HEK293 (cell line): ENCODE measurements around the gene APBB2.

Source experiments
- CTCF ChIA-PET: fragments of 350-600 bp; formaldehyde crosslinking; extraction: SDS; loops from one replicate; lab custom pipeline; 2021; ENCODE audit warnings: antibody characterized with exemption; lab: Yijun Ruan, JAX
- POLR2A ChIA-PET: fragments of 300-600 bp; formaldehyde crosslinking; extraction: SDS; loops from one replicate; lab custom pipeline; 2020; ENCODE audit warnings: antibody characterized with exemption, inconsistent platforms; lab: Yijun Ruan, JAX
- H3K27ac ChIP-seq: fragments of 200-500 bp; sonication (Bioruptor generic); 2 replicates; pipeline ENCODE4 v1.5.1; 2014; ENCODE audit warnings: low read depth, low read length, control low read depth, inconsistent platforms; ENCODE audit errors: extremely low read depth
- H3K36me3 ChIP-seq, 2 experiments: fragments of 200-500 bp in 1 of 2; sonication (Bioruptor generic) in 1 of 2; 1 replicate in 1 of 2; 2 replicates in 1 of 2; pipeline ENCODE4 v1.5.1; 2014 to 2017; ENCODE audit warnings: inconsistent platforms in 2 of 2, low read length in 2 of 2; ENCODE audit not compliant: control insufficient read depth in 2 of 2, insufficient read depth in 1 of 2
- H3K4me1 ChIP-seq: fragments of 200-500 bp; sonication (Bioruptor generic); 2 replicates; pipeline ENCODE4 v1.5.1; 2014; ENCODE audit warnings: mild to moderate bottlenecking, low read length, inconsistent platforms; ENCODE audit not compliant: control insufficient read depth, insufficient read depth
- H3K4me3 ChIP-seq: 2 replicates; pipeline ENCODE4 v1.5.1; 2011; ENCODE audit warnings: low read depth, mild to moderate bottlenecking, control low read depth, low read length, moderate library complexity
- H3K9me3 ChIP-seq: fragments of 200-500 bp; sonication (Bioruptor generic); 2 replicates; pipeline ENCODE4 v1.5.1; 2014; ENCODE audit warnings: low read depth, low read length, inconsistent platforms; ENCODE audit not compliant: control insufficient read depth, insufficient read depth
- HOXC10 ChIP-seq: sonication (generic); formaldehyde crosslinking; IDR thresholded peaks from 2 replicates; pipeline ENCODE4 v1.8.1; 2023; ENCODE audit warnings: mild to moderate bottlenecking, missing genetic modification reagents
- SP7 ChIP-seq: fragments of 450-650 bp; formaldehyde crosslinking; IDR thresholded peaks from 2 replicates; pipeline ENCODE4 v1.5.1; 2016; ENCODE audit warnings: missing biosample characterization, missing genetic modification characterization
- YY1 ChIP-seq: fragments of 450-650 bp; formaldehyde crosslinking; IDR thresholded peaks from 2 replicates; pipeline ENCODE4 v1.5.1; 2018; ENCODE audit warnings: missing biosample characterization, missing genetic modification characterization
- ZNF112 ChIP-seq: fragments of 450-650 bp; formaldehyde crosslinking; IDR thresholded peaks from 2 replicates; pipeline ENCODE4 v1.5.0; 2017; ENCODE audit warnings: missing biosample characterization, missing genetic modification characterization
- ZNF140 ChIP-seq: fragments of 450-650 bp; formaldehyde crosslinking; IDR thresholded peaks from 2 replicates; pipeline ENCODE4 v1.5.1; 2016; ENCODE audit warnings: missing biosample characterization, missing genetic modification characterization
- ZNF16 ChIP-seq: fragments of 450-650 bp; formaldehyde crosslinking; IDR thresholded peaks from 2 replicates; pipeline ENCODE4 v1.5.1; 2016; ENCODE audit warnings: low read depth, missing biosample characterization, missing genetic modification characterization
- ZNF23 ChIP-seq: fragments of 450-650 bp; formaldehyde crosslinking; IDR thresholded peaks from 2 replicates; pipeline ENCODE4 v1.5.1; 2016; ENCODE audit warnings: missing biosample characterization, missing genetic modification characterization, borderline replicate concordance
- ZNF335 ChIP-seq: fragments of 450-650 bp; formaldehyde crosslinking; conservative IDR thresholded peaks from 2 replicates; pipeline ENCODE4 v1.5.1; 2016; ENCODE audit warnings: missing biosample characterization, missing genetic modification characterization
- ZNF473 ChIP-seq: fragments of 450-650 bp; formaldehyde crosslinking; IDR thresholded peaks from 2 replicates; pipeline ENCODE4 v1.5.1; 2017; ENCODE audit warnings: missing biosample characterization, missing genetic modification characterization
- ZNF664 ChIP-seq: fragments of 450-650 bp; formaldehyde crosslinking; IDR thresholded peaks from 2 replicates; pipeline ENCODE4 v1.5.1; 2016; ENCODE audit warnings: missing biosample characterization, missing genetic modification characterization
- ZNF670 ChIP-seq: fragments of 450-650 bp; formaldehyde crosslinking; IDR thresholded peaks from 2 replicates; pipeline ENCODE4 v1.5.1; 2016; ENCODE audit warnings: missing biosample characterization, missing genetic modification characterization, low read depth
- ZNF76 ChIP-seq: fragments of 450-650 bp; formaldehyde crosslinking; IDR thresholded peaks from 2 replicates; pipeline ENCODE4; 2016; ENCODE audit warnings: low read depth, missing biosample characterization, missing genetic modification characterization, borderline replicate concordance
- TF ChIP-seq, protein P1 (sequence below): fragments of 450-650 bp; formaldehyde crosslinking; IDR thresholded peaks from 2 replicates; pipeline ENCODE4 v1.5.1; 2016; ENCODE audit warnings: missing biosample characterization, missing genetic modification characterization
- TF ChIP-seq, protein P2 (sequence below): fragments of 450-650 bp; formaldehyde crosslinking; IDR thresholded peaks from 2 replicates; pipeline ENCODE4 v1.5.1; 2017; ENCODE audit warnings: missing biosample characterization, missing genetic modification characterization
- TF ChIP-seq, protein P3 (sequence below): fragments of 450-650 bp; formaldehyde crosslinking; optimal IDR thresholded peaks from 2 replicates; pipeline ENCODE3; 2016; ENCODE audit warnings: missing biosample characterization, mild to moderate bottlenecking, missing genetic modification characterization
- TF ChIP-seq, protein P4 (sequence below): fragments of 450-650 bp; formaldehyde crosslinking; IDR thresholded peaks from 2 replicates; pipeline ENCODE4 v1.5.1; 2016; ENCODE audit warnings: missing biosample characterization, missing genetic modification characterization, borderline replicate concordance
- TF ChIP-seq, protein P5 (sequence below): fragments of 450-650 bp; formaldehyde crosslinking; IDR thresholded peaks from 2 replicates; pipeline ENCODE4 v1.5.1; 2016; ENCODE audit warnings: missing biosample characterization, missing genetic modification characterization, low read depth

APBB2 gene

DNA sequence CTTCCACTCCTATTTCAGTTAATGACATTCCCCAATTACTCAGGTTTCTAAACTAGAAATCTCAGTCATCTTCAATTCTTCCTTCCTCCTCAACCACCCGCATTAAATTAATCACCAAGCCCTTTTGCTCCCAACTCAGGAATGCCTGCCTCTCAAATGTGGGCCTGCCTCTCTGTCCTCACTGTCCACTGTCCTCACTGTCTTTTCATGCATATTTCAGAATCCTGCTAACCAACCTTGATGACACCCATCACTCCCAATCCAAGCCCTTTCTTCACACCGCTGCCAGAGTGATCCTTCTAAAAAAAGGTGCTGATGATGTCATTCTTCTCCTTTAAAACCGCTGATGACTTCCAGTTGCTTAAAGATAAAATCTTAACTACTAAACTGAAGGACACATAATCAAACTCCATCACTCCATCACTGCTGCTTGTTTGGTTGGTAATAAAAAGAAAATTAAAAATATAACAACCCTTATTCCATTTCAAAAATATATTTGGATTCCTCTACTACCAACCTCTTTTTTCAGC is 5.1 kb upstream of the APBB2 start (continued):
- TF ChIP-seq, protein P1, sequence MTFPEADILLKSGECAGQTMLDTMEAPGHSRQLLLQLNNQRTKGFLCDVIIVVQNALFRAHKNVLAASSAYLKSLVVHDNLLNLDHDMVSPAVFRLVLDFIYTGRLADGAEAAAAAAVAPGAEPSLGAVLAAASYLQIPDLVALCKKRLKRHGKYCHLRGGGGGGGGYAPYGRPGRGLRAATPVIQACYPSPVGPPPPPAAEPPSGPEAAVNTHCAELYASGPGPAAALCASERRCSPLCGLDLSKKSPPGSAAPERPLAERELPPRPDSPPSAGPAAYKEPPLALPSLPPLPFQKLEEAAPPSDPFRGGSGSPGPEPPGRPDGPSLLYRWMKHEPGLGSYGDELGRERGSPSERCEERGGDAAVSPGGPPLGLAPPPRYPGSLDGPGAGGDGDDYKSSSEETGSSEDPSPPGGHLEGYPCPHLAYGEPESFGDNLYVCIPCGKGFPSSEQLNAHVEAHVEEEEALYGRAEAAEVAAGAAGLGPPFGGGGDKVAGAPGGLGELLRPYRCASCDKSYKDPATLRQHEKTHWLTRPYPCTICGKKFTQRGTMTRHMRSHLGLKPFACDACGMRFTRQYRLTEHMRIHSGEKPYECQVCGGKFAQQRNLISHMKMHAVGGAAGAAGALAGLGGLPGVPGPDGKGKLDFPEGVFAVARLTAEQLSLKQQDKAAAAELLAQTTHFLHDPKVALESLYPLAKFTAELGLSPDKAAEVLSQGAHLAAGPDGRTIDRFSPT (tag by site-specific recombination), result peak; percentile 25; the same call in 1 of the 2 replicates
- TF ChIP-seq, protein P2, sequence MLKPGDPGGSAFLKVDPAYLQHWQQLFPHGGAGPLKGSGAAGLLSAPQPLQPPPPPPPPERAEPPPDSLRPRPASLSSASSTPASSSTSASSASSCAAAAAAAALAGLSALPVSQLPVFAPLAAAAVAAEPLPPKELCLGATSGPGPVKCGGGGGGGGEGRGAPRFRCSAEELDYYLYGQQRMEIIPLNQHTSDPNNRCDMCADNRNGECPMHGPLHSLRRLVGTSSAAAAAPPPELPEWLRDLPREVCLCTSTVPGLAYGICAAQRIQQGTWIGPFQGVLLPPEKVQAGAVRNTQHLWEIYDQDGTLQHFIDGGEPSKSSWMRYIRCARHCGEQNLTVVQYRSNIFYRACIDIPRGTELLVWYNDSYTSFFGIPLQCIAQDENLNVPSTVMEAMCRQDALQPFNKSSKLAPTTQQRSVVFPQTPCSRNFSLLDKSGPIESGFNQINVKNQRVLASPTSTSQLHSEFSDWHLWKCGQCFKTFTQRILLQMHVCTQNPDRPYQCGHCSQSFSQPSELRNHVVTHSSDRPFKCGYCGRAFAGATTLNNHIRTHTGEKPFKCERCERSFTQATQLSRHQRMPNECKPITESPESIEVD (tag by site-specific recombination), result 0 out of 2 replicates have a peak, but pooled peaks have one; percentile 7
- TF ChIP-seq, protein P3, sequence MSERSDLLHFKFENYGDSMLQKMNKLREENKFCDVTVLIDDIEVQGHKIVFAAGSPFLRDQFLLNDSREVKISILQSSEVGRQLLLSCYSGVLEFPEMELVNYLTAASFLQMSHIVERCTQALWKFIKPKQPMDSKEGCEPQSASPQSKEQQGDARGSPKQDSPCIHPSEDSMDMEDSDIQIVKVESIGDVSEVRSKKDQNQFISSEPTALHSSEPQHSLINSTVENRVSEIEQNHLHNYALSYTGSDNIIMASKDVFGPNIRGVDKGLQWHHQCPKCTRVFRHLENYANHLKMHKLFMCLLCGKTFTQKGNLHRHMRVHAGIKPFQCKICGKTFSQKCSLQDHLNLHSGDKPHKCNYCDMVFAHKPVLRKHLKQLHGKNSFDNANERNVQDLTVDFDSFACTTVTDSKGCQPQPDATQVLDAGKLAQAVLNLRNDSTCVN (tag by site-specific recombination), result no peak
- TF ChIP-seq ZNF112 (tag by site-specific recombination), result no peak
- TF ChIP-seq ZNF76, result no peak
- TF ChIP-seq, protein P4, sequence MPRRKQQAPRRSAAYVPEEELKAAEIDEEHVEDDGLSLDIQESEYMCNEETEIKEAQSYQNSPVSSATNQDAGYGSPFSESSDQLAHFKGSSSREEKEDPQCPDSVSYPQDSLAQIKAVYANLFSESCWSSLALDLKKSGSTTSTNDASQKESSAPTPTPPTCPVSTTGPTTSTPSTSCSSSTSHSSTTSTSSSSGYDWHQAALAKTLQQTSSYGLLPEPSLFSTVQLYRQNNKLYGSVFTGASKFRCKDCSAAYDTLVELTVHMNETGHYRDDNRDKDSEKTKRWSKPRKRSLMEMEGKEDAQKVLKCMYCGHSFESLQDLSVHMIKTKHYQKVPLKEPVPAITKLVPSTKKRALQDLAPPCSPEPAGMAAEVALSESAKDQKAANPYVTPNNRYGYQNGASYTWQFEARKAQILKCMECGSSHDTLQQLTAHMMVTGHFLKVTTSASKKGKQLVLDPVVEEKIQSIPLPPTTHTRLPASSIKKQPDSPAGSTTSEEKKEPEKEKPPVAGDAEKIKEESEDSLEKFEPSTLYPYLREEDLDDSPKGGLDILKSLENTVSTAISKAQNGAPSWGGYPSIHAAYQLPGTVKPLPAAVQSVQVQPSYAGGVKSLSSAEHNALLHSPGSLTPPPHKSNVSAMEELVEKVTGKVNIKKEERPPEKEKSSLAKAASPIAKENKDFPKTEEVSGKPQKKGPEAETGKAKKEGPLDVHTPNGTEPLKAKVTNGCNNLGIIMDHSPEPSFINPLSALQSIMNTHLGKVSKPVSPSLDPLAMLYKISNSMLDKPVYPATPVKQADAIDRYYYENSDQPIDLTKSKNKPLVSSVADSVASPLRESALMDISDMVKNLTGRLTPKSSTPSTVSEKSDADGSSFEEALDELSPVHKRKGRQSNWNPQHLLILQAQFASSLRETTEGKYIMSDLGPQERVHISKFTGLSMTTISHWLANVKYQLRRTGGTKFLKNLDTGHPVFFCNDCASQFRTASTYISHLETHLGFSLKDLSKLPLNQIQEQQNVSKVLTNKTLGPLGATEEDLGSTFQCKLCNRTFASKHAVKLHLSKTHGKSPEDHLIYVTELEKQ, result peak; percentile 33; the same call in 1 of the 2 replicates

DNA sequence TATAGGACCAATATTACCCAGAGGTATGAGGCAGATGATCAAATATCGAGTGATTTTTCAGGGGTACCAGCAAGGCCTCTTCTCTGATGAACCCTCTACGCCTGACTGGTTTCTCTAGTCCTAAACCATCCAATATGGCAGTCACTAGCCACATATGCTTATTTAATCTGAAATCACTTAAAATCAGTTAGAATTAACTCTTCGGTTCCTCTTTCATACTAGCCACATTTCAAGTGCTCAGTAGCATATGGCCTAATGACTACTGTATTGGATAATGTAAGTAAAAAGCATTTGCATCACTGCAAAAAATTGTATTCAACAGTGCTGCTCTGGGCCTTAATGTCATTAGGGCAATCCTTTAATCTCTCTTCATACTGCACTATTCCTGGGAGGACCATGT is 4.4 kb upstream of the APBB2 start:
- TF ChIP-seq ZNF140 (no peak), ZNF670 (tag by site-specific recombination) (no peak), ZNF16 (tag by site-specific recombination) (no peak), ZNF473 (tag by site-specific recombination) (no peak), HOXC10 (CRISPR knock-in tag) (no peak), ZNF335 (tag by site-specific recombination) (no peak), ZNF23 (tag by site-specific recombination) (no peak), YY1 (no peak)
- TF ChIP-seq, all 188 proteins: peak for 0
- Histone ChIP-seq H3K4me3 (no peak overlapping the region), H3K36me3 (no peaks in the 10 kb centered on the region), H3K9me3 (no peaks in the 10 kb centered on the region), H3K4me1 (peaks cover 5% of the 10 kb centered on the region; the same call in 1 of the 2 replicates), H3K27ac (no peak overlapping the region)
- POLR2A ChIA-PET, result interaction anchor here (1.0 kb wide), 1 partner anchor 38 kb away, joined by 5 read pairs; the partner anchor contains the start of gene UCHL1
- CTCF ChIA-PET, result interaction anchor here (0.7 to 1.3 kb wide), 3 partner anchors 41 to 294 kb away, joined by 3 to 4 read pairs (median 3); no protein-coding TSS in a partner anchor

DNA sequence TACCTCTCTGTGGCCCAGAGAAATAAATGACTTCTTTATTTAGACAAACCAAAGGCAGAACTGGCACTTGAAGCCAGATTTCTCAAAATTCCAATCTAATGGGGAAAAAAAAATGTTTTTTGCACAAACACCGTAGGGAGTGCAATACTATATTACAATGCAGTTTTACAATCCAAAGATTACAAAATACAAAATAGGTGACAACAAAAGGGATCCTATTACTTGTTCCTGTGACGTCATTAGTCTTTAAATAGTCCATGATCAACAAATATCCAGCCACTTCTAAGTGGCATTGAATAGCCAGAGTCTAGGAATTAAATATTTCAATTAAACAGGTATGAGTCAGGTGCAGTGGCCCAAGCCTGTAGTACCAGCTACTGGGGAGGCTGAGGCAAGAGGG is 3.0 kb upstream of the APBB2 start:
- CTCF ChIA-PET, result interaction anchor here (0.7 to 1.3 kb wide), 2 partner anchors 293 to 320 kb away, joined by 3 to 5 read pairs; no protein-coding TSS in a partner anchor
- Histone ChIP-seq H3K27ac (no peak overlapping the region), H3K4me1 (peaks cover 2% of the 10 kb centered on the region; the same call in 1 of the 2 replicates), H3K36me3 (no peaks in the 10 kb centered on the region), H3K9me3 (no peaks in the 10 kb centered on the region), H3K4me3 (no peak overlapping the region)
- POLR2A ChIA-PET, result interaction anchor here (2.4 kb wide), 1 partner anchor 39 kb away, joined by 25 read pairs; the partner anchor contains the start of gene UCHL1
- TF ChIP-seq ZNF664 (tag by site-specific recombination), result 0 out of 2 replicates have a peak, but pooled peaks have one; percentile 73
- TF ChIP-seq, protein P5, sequence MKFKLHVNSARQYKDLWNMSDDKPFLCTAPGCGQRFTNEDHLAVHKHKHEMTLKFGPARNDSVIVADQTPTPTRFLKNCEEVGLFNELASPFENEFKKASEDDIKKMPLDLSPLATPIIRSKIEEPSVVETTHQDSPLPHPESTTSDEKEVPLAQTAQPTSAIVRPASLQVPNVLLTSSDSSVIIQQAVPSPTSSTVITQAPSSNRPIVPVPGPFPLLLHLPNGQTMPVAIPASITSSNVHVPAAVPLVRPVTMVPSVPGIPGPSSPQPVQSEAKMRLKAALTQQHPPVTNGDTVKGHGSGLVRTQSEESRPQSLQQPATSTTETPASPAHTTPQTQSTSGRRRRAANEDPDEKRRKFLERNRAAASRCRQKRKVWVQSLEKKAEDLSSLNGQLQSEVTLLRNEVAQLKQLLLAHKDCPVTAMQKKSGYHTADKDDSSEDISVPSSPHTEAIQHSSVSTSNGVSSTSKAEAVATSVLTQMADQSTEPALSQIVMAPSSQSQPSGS (tag by site-specific recombination), result peak; percentile 92
- 0 out of 2 replicates have a peak, but pooled peaks have one; percentile 19 for TF ChIP-seq SP7
- TF ChIP-seq, protein P1 (tag by site-specific recombination), result 0 out of 2 replicates have a peak, but pooled peaks have one; percentile 23
- TF ChIP-seq, protein P2 (tag by site-specific recombination), result peak; percentile 89
